Inferior parietal cortex (tissue), 1 donor: ENCODE data around the gene BZW2.
A peak's percentile ranks its signal among the peaks of the same experiment; 100 is the strongest.

Experiments used
- DNase-seq: peaks from one replicate; pipeline ENCODE4 v3.0.0-alpha.2; 2016; ENCODE audit errors: extremely low spot score

Gene BZW2

GRCh38 chr7:16645593-16646471, at the start of gene BZW2, which contains the start of gene ANKMY2:
TSS of gene BZW2 (plus strand) at chr7:16646181. CDS start at chr7:16665444, 19,263 bp downstream.
TSS of gene ANKMY2 (minus strand) at chr7:16645754. CDS start at chr7:16645573, 181 bp downstream.
- DNase-seq, result peak; percentile 92

- DNase-seq, result no peak
Observed at GRCh38 chr7:16598015-16598414, 48.0 kb upstream of the BZW2 start.

- no peak for DNase-seq
Observed at GRCh38 chr7:16599860-16600259, 46.1 kb upstream of the BZW2 start.

GRCh38 chr7:16603633-16604032, 42.3 kb upstream of the BZW2 start:
- DNase-seq, result no peak

GRCh38 chr7:16604054-16604453, 41.9 kb upstream of the BZW2 start:
- DNase-seq, result peak; percentile 49

- no peak for DNase-seq
Observed at GRCh38 chr7:16606704-16607103, 39.3 kb upstream of the BZW2 start.

- DNase-seq, result no peak
Observed at GRCh38 chr7:16609842-16610450, 36.0 kb upstream of the BZW2 start.

- no peak for DNase-seq
Observed at GRCh38 chr7:16611711-16612110, 34.3 kb upstream of the BZW2 start.

- no peak for DNase-seq
Observed at GRCh38 chr7:16615228-16615627, 30.8 kb upstream of the BZW2 start.

GRCh38 chr7:16616122-16616521, 29.9 kb upstream of the BZW2 start:
- no peak for DNase-seq

GRCh38 chr7:16616542-16616941, 29.4 kb upstream of the BZW2 start:
- no peak for DNase-seq

- DNase-seq, result no peak
Observed at GRCh38 chr7:16619979-16620408, 26.0 kb upstream of the BZW2 start.

- DNase-seq, result no peak
Observed at GRCh38 chr7:16626388-16626787, 19.6 kb upstream of the BZW2 start.

- DNase-seq, result no peak
Observed at GRCh38 chr7:16627236-16627635, 18.7 kb upstream of the BZW2 start.

- no peak for DNase-seq
Observed at GRCh38 chr7:16630654-16631053, 15.3 kb upstream of the BZW2 start.

- no peak for DNase-seq
Observed at GRCh38 chr7:16634271-16634738, 11.7 kb upstream of the BZW2 start.

GRCh38 chr7:16636555-16637101, 9.4 kb upstream of the BZW2 start:
- no peak for DNase-seq

GRCh38 chr7:16637379-16637778, 8.6 kb upstream of the BZW2 start:
- no peak for DNase-seq

- no peak for DNase-seq
Observed at GRCh38 chr7:16638282-16639280, 7.4 kb upstream of the BZW2 start.

GRCh38 chr7:16644157-16644556, 1.8 kb upstream of the BZW2 start:
- no peak for DNase-seq
